ENCODE results near the gene CD3G. TPM values are rescaled to one million over a fixed set of nuclear protein-coding genes. Genes with fewer than 3 reads are reported as not detected.

Gene CD3G
- total and polyA plus RNA-seq, 2 of the 8 experiments (the other 6 are each of a cell fraction or from before 2014, with no cell fraction given), result not detected

GRCh38 chr11:118339281-118339961, 4.7 kb upstream of the CD3G start:
- H3K4me2 ChIP-seq (ENCODE audit: insufficient read depth in 1 of 2, low read depth in 2 of 2, low read length in 2 of 2), result no peak overlapping the region
- WGBS, 2 experiments (ENCODE audit: extremely low coverage in 1 of 2, insufficient coverage in 1 of 2, insufficient read length in 1 of 2, insufficient replicate concordance in 2 of 2, low coverage in 1 of 2, low lambda C conversion rate in 2 of 2, missing lambda C conversion rate in 1 of 2), result 91% methylated on average over 5 of the region's 5 CpGs; no CpG with 5 or more reads in 1 of the 2 experiments
- no peak overlapping the region for H2BK15ac ChIP-seq (ENCODE audit: low read length)
- H3K79me2 ChIP-seq (ENCODE audit: control insufficient read depth in 1 of 2, insufficient read depth in 2 of 2, low read length in 2 of 2), result no peaks in the 10 kb centered on the region
- no peak overlapping the region for H4K8ac ChIP-seq (ENCODE audit: extremely low read depth, insufficient read depth, low read length)
- H3K4me1 ChIP-seq (replicated peaks in 1 of 4; ENCODE audit: control insufficient read depth in 3 of 4, insufficient read depth in 4 of 4, low read length in 3 of 4), result no peaks in the 10 kb centered on the region
- H3K4ac ChIP-seq (replicated peaks; ENCODE audit: insufficient read length, low read depth, low read length), result no peak overlapping the region
- peak overlapping the region; percentile 16; the same call in 1 of the 2 replicates for H2AK5ac ChIP-seq (ENCODE audit: low read depth, low read length)
- no peaks in the 10 kb centered on the region; a peak in 1 of 7 replicates for H3K27me3 ChIP-seq (replicated peaks in 1 of 4; ENCODE audit: control insufficient read depth in 3 of 4, extremely low read depth in 1 of 4, insufficient read depth in 3 of 4, low read length in 3 of 4)
- POLR2A ChIA-PET (ENCODE audit: partially characterized antibody), result interaction anchor here (0.5 to 2.0 kb wide), 2 partner anchors 9 to 49 kb away, joined by 4 to 6 read pairs; no protein-coding TSS in a partner anchor
- no peak overlapping the region for H3K9ac ChIP-seq (replicated peaks in 1 of 4; ENCODE audit: extremely low read depth in 1 of 4, low read depth in 3 of 4, low read length in 3 of 4)
- H4K20me1 ChIP-seq (replicated peaks in 1 of 2; ENCODE audit: control insufficient read depth in 1 of 2, insufficient read depth in 2 of 2, low read length in 2 of 2), result no peaks in the 10 kb centered on the region
- H3K36me3 ChIP-seq (ENCODE audit: control insufficient read depth in 2 of 4, insufficient read depth in 4 of 4, low read length in 3 of 4), result no peaks in the 10 kb centered on the region
- H3K56ac ChIP-seq (replicated peaks; ENCODE audit: insufficient read length, low read depth, low read length), result no peak overlapping the region
- no peak overlapping the region for H4K5ac ChIP-seq (ENCODE audit: insufficient read length, low read depth, low read length)
- H3K27ac ChIP-seq (ENCODE audit: low read depth, low read length), result no peak overlapping the region
- no peak for FAIRE-seq
- no peaks in the 10 kb centered on the region for H3K23me2 ChIP-seq (ENCODE audit: low read depth, low read length)
- no peak overlapping the region for H4K91ac ChIP-seq (replicated peaks; ENCODE audit: insufficient read length, low read length)
- no peak overlapping the region for H2BK20ac ChIP-seq (ENCODE audit: low read length)
- H3K18ac ChIP-seq (ENCODE audit: extremely low read depth, low read length), result no peak overlapping the region
- DNase-seq (ENCODE audit: low read depth in 1 of 2, low spot score in 2 of 2), result no peak
- H2BK120ac ChIP-seq (replicated peaks; ENCODE audit: low read depth, low read length), result no peak overlapping the region
- H3K23ac ChIP-seq (ENCODE audit: insufficient read length), result no peak overlapping the region
- no peak overlapping the region for H2AFZ ChIP-seq (ENCODE audit: low read length)
- no peak overlapping the region for H2BK5ac ChIP-seq (ENCODE audit: low read depth, low read length)
- 0 out of 4 replicates have a peak, but pooled peaks cover 0 to 2% of the 10 kb centered on the region in 2 experiments for H3K9me3 ChIP-seq (ENCODE audit: insufficient read depth in 2 of 2, low read depth in 1 of 2, low read length in 1 of 2)
- H2BK12ac ChIP-seq (ENCODE audit: low read depth, low read length), result no peak overlapping the region
- CTCF ChIA-PET (ENCODE audit: partially characterized antibody), result interaction anchor here (0.7 to 4.9 kb wide), 5 partner anchors 8 to 145 kb away, joined by 3 to 24 read pairs (median 3); no protein-coding TSS in a partner anchor
- no peak overlapping the region for H3K4me3 ChIP-seq (ENCODE audit: extremely low read depth in 1 of 4, insufficient read depth in 2 of 4, low read depth in 3 of 4, low read length in 4 of 4)
- no peak overlapping the region for H3K14ac ChIP-seq (ENCODE audit: insufficient read length)
- no peaks in the 10 kb centered on the region; the same call in 1 of the 2 replicates for H3K79me1 ChIP-seq (ENCODE audit: low read depth, low read length)
- TF ChIP-seq MAX (IDR thresholded peaks at IDR 0.05) (no peak), CEBPB (IDR thresholded peaks at IDR 0.05; ENCODE audit: low read depth, low read length) (no peak), TEAD4 (IDR thresholded peaks at IDR 0.05; ENCODE audit: low read depth, low read length) (no peak), BACH1 (IDR thresholded peaks at IDR 0.05; ENCODE audit: low read length) (no peak), ATF3 (IDR thresholded peaks at IDR 0.05; ENCODE audit: insufficient read depth, low read depth, low read length) (no peak), EP300 (IDR thresholded peaks at IDR 0.05; ENCODE audit: borderline replicate concordance in 1 of 2, low read depth in 2 of 2, low read length in 2 of 2) (no peak), SUZ12 (IDR thresholded peaks at IDR 0.05; ENCODE audit: low read length) (no peak), KDM4A (IDR thresholded peaks at IDR 0.05; ENCODE audit: low read depth, low read length, severe bottlenecking) (no peak), SIN3A (conservative IDR thresholded peaks at IDR 0.05 in 1 of 2, IDR thresholded peaks at IDR 0.05 in 1 of 2; ENCODE audit: low read depth in 1 of 2, low read length in 2 of 2) (no peak), SRF (IDR thresholded peaks at IDR 0.05; ENCODE audit: low read depth, low read length) (no peak), BCL11A (IDR thresholded peaks at IDR 0.05; ENCODE audit: low read depth in 2 of 2, low read length in 2 of 2) (no peak), SP1 (IDR thresholded peaks at IDR 0.05; ENCODE audit: low read depth, low read length) (no peak)
